ENCODE measurements around the gene SPIRE1.

- no peak for TF ChIP-seq CTCF (IDR thresholded peaks at IDR 0.05)
- no peak for TF ChIP-seq EP300 (IDR thresholded peaks at IDR 0.05)
- no peak for TF ChIP-seq POLR2AphosphoS5 (IDR thresholded peaks at IDR 0.05)
- TF ChIP-seq POLR2A (IDR thresholded peaks at IDR 0.05): no peak
Observed at GRCh38 chr18:12564861-12565260, 93.0 kb downstream of the SPIRE1 start.
